GM08714 (cell line): ENCODE measurements around the gene CYP2R1.
"Not testable (repeated sequence)": the region's sequence is repeated elsewhere in the genome, so short reads cannot be mapped to it uniquely, and the experiment has no call there.

Source experiments
- H3K4me3 ChIP-seq: fragments of 200-500 bp; sonication (Bioruptor generic); 2 replicates; pipeline ENCODE4 v1.5.1; 2014; ENCODE audit warnings: mild to moderate bottlenecking, low read length, inconsistent platforms
- ZNF274 ChIP-seq: IDR thresholded peaks from 2 replicates; pipeline ENCODE4 v1.6.1; 2012; ENCODE audit warnings: mild to moderate bottlenecking, low read depth, low read length

Gene CYP2R1

GRCh38 chr11:14875163-14875562 lies 16.9 kb downstream of the CYP2R1 start:
- TF ChIP-seq ZNF274: no peak

DNA sequence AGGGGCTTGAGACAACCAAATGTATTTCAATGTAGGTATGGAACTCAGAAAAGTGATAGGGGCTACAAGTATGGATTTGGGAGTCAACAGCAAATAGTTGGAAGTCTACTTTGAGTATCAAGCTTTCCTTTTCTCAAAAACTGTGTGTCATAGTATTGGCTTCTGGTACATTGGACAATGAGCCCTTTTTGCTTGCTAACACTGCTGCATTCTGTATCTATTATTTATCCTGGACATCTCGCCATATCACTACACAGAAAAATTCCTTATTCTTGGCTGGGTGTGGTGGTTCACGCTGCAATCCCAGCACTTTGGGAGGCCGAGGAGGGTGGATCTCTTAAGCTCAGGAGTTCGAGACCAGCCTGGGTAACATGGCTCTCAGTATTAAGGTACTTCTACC lies 18.4 kb downstream of the CYP2R1 start:
- TF ChIP-seq ZNF274: no peak
- H3K4me3 ChIP-seq: no peak overlapping the region

More at GRCh38 chr11:14875163-14875562, 16.9 kb downstream of the CYP2R1 start:
- H3K4me3 ChIP-seq: no peak overlapping the region

DNA sequence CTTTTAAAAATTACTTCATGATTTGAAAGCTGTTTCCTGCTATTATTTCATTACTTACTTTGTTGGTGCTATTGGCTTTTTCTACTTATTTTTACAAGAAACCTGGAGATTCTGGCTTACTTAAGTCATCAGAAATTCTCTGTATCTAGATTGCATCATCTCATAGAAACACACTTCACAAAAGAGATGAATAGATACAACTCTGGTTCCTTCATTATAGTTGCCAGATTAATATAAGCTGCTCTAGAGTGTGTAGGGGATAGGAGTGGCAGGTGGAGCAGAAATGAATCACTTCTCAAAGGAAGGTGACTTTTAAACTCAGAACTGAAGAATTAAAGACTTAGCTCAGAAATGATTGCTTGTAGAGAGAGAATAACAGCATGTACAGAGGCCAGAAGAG lies 20.0 kb downstream of the CYP2R1 start:
- H3K4me3 ChIP-seq: no peak overlapping the region
- TF ChIP-seq ZNF274: no peak

DNA sequence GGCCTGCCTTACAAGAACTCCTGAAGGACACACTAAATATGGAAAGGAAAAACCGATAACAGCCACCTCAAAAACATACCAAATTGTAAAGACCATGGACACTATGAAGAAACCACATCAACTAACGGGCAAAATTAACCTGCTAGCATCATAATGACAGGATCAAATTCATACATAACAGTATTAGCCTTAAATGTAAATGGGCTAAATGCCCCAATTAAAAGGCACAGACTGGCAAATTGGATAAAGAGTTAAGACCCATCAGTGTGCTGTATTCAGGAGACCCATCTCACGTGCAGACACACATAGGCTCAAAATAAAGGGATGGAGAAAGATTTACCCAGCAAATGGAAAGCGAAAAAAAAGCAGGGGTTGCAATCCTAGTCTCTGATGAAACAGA lies 28.3 kb downstream of the CYP2R1 start:
- H3K4me3 ChIP-seq: not testable (repeated sequence)

DNA sequence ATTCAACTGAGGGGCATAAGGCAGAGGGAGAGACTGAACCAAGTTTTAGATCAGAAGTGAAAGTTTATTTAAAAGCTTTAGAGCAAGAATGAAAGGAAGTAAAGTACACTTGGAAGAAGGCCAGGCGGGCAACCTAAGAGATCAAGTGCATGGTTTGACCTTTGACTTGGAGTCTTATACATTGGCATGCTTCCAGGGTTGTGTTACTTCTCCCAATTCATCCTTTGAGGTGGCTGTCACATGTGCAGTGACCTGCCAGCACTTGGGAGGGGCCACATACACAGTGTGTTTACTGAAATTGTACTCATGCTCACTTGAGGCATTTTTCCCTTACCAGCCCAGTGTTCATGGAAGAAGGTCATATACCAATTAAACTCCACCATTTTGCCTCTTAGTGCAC lies 30.4 kb downstream of the CYP2R1 start:
- TF ChIP-seq ZNF274: no peak
- H3K4me3 ChIP-seq: no peak overlapping the region

DNA sequence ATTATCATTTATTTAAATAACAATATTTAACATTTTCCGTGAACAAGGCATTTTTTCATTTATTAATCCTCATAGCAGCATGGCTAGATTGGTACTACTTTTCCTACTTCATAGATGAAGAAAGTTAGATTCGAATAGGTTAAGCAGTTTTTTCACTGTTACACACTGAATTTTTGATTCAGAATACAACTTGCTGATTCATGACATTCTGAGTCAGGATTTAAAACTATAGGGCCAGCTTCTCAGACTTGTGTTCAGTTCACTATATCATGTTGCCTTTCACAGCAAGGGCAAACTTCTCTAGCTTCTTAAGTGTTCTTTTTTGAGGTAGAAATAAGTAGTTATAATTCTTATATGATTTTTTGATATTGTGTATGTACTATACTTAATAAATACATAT lies 31.5 kb downstream of the CYP2R1 start:
- no peak overlapping the region for H3K4me3 ChIP-seq
- TF ChIP-seq ZNF274: no peak

DNA sequence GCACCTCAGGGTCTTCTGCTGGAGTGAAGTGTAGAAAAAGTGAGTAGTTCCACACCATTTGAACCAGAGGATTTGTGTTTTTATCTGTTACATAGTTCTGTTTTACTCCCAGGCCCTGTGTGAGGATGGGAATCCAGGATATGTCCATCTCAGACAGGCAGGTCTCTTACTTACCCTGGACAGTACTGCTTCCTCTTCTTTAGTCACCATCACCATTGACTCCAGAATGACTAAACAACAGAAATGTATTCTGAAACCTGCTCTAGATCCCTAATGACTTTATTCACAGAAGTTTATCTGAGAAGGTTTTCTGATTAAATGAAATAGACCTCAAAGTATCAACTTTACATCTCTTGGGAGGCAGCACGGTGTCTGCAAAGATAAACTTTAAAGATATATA lies 33.6 kb downstream of the CYP2R1 start:
- TF ChIP-seq ZNF274: no peak
- H3K4me3 ChIP-seq: no peak overlapping the region

- TF ChIP-seq ZNF274: no peak
- no peak overlapping the region for H3K4me3 ChIP-seq
Observed at GRCh38 chr11:14857621-14858020, 34.4 kb downstream of the CYP2R1 start.

DNA sequence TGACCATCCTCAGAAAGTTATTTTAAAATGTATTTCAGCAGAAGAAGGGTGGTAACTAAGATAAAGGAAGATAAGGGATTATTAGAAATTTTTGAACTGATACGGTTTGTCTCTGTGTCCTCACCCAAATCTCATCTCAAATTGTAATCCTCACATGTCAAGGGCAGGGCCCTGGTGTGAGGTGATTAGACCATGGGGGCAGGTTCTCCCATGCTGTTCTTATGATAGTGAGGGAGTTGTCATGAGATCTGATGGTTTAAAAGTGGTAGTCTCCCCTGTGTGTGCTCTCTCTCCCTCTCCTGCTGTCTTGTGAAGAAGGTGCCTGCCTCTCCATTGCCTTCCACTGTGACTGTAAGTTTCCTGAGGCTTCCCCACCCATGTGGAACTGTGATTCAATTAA lies 36.1 kb downstream of the CYP2R1 start:
- H3K4me3 ChIP-seq: no peak overlapping the region
- no peak for TF ChIP-seq ZNF274

- no peak for TF ChIP-seq ZNF274
- H3K4me3 ChIP-seq: no peak overlapping the region
Observed at GRCh38 chr11:14854057-14854456, 38.0 kb downstream of the CYP2R1 start.

GRCh38 chr11:14852571-14853177 lies 39.4 kb downstream of the CYP2R1 start:
- TF ChIP-seq ZNF274: no peak
- H3K4me3 ChIP-seq: no peak overlapping the region

DNA sequence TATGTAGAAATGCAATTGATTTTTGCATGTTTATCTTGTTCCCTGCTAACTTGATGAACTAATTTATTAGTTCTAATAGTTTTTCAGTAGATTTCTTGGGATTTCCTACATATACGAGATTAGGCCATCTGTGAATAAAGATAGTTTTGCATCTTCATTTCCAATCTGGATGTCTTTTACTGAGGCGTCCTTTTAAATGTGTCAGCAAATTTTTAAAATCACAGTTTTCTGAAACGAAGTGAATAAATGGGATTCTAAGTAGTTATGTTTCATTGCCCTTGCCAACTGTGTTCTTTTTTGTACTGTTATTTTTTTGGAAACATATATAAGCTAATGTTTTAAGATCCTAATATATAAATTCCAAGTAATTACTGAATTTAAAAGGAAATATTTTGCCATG lies 50.0 kb downstream of the CYP2R1 start:
- no peak overlapping the region for H3K4me3 ChIP-seq
- no peak for TF ChIP-seq ZNF274

DNA sequence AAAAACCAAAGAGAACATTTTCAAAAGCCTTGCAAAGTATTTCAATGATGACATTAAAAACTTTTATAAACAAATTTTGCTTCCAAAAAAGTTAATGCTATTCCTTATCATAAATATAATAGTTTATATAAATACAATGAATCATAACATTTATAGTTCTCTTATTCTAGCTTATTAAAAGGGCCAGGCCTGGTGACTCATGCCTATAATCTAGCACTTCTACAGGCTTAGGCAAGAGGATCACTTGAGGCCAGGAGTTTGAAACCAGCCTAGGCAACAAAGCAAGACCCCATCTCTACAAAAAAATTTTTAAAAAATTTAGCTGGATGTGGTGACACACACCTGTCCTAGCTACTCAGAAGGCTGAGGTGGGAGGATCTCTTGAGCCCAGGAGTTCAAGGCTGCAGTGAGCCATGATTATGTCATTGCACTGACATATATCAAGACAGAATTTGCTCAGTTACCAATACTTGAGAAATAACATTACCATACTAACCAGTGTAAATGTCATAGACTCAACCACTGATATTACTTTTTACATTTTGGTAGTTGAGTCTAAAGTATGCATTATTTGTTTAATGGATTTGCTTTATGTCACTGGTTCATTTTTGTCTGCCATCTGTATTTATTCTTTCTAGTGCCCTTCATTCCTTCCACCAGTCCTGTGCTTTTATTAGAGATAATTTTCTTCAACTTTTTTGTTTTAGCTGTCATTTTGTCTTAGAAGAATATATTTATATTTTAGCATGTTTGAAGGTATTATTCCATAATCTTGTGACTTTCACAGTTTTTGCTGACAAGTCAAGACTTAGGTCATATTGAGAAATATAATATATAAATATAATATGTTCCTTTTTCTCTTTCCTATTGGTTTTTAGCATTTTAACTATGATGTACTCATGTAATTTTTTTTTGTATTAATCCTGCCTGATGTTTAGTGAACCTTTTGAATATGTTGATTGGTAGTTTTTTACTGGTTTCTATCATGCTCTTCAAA lies 56.2 kb downstream of the CYP2R1 start:
- no peak for TF ChIP-seq ZNF274
- H3K4me3 ChIP-seq: no peak overlapping the region
